ENCODE results near the gene GTF2H2C_2.
"Not testable (repeated sequence)": the region's sequence is repeated elsewhere in the genome, so short reads cannot be mapped to it uniquely, and the experiment has no call there.

GRCh38 chr5:70459188-70459587 lies 44.0 kb downstream of the GTF2H2C_2 start:
- not testable (repeated sequence) for TF ChIP-seq EZH2 (IDR thresholded peaks at IDR 0.05); JUND (IDR thresholded peaks at IDR 0.05); CTCF (IDR thresholded peaks at IDR 0.05 in 2 of 3, conservative IDR thresholded peaks at IDR 0.05 in 1 of 3; ENCODE audit: borderline replicate concordance in 1 of 3, insufficient read depth in 1 of 3, low read depth in 2 of 3, low read length in 2 of 3); YY1 (IDR thresholded peaks at IDR 0.05; ENCODE audit: extremely low read depth, insufficient replicate concordance, low read depth, low read length); POLR2A (IDR thresholded peaks at IDR 0.05; ENCODE audit: borderline replicate concordance, extremely low read depth, insufficient read depth, insufficient read length); EZH2phosphoT487 (IDR thresholded peaks at IDR 0.05; ENCODE audit: borderline replicate concordance); POLR2AphosphoS5 (IDR thresholded peaks at IDR 0.05; ENCODE audit: low read depth, low read length); RAD21 (IDR thresholded peaks at IDR 0.05; ENCODE audit: low read depth); EGR1 (IDR thresholded peaks at IDR 0.05; ENCODE audit: low read depth)
- TF ChIP-seq, protein P1, sequence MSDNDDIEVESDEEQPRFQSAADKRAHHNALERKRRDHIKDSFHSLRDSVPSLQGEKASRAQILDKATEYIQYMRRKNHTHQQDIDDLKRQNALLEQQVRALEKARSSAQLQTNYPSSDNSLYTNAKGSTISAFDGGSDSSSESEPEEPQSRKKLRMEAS (IDR thresholded peaks at IDR 0.05): not testable (repeated sequence)
- TF ChIP-seq, protein P2, sequence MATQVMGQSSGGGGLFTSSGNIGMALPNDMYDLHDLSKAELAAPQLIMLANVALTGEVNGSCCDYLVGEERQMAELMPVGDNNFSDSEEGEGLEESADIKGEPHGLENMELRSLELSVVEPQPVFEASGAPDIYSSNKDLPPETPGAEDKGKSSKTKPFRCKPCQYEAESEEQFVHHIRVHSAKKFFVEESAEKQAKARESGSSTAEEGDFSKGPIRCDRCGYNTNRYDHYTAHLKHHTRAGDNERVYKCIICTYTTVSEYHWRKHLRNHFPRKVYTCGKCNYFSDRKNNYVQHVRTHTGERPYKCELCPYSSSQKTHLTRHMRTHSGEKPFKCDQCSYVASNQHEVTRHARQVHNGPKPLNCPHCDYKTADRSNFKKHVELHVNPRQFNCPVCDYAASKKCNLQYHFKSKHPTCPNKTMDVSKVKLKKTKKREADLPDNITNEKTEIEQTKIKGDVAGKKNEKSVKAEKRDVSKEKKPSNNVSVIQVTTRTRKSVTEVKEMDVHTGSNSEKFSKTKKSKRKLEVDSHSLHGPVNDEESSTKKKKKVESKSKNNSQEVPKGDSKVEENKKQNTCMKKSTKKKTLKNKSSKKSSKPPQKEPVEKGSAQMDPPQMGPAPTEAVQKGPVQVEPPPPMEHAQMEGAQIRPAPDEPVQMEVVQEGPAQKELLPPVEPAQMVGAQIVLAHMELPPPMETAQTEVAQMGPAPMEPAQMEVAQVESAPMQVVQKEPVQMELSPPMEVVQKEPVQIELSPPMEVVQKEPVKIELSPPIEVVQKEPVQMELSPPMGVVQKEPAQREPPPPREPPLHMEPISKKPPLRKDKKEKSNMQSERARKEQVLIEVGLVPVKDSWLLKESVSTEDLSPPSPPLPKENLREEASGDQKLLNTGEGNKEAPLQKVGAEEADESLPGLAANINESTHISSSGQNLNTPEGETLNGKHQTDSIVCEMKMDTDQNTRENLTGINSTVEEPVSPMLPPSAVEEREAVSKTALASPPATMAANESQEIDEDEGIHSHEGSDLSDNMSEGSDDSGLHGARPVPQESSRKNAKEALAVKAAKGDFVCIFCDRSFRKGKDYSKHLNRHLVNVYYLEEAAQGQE (IDR thresholded peaks at IDR 0.05; ENCODE audit: low read depth): not testable (repeated sequence)
- TF ChIP-seq, protein P3, sequence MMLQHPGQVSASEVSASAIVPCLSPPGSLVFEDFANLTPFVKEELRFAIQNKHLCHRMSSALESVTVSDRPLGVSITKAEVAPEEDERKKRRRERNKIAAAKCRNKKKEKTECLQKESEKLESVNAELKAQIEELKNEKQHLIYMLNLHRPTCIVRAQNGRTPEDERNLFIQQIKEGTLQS (IDR thresholded peaks at IDR 0.05): not testable (repeated sequence)
- TF ChIP-seq, protein P4, sequence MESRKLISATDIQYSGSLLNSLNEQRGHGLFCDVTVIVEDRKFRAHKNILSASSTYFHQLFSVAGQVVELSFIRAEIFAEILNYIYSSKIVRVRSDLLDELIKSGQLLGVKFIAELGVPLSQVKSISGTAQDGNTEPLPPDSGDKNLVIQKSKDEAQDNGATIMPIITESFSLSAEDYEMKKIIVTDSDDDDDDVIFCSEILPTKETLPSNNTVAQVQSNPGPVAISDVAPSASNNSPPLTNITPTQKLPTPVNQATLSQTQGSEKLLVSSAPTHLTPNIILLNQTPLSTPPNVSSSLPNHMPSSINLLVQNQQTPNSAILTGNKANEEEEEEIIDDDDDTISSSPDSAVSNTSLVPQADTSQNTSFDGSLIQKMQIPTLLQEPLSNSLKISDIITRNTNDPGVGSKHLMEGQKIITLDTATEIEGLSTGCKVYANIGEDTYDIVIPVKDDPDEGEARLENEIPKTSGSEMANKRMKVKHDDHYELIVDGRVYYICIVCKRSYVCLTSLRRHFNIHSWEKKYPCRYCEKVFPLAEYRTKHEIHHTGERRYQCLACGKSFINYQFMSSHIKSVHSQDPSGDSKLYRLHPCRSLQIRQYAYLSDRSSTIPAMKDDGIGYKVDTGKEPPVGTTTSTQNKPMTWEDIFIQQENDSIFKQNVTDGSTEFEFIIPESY (IDR thresholded peaks at IDR 0.05; ENCODE audit: extremely low read depth, insufficient replicate concordance, low read length): not testable (repeated sequence)

Measured in HCT116 (cell line).